Body of pancreas (tissue), 4 donors: ENCODE results near the gene SLC25A27.

Experiments
- CTCF ChIP-seq, 7 experiments: fragments of 450-650 bp in 4 of 7; fragments of 200-600 bp in 3 of 7; sonication (generic) in 3 of 7; IDR thresholded peaks; one replicate each; pipeline ENCODE4 v1.5.1; 2016 to 2019; ENCODE audit warnings: antibody characterized with exemption in 7 of 7
- POLR2A ChIP-seq, 3 donors: fragments of 450-650 bp; IDR thresholded peaks; one replicate each; pipeline ENCODE4 v1.6.1; 2016; ENCODE audit warnings: antibody characterized with exemption in 3 of 3, mild to moderate bottlenecking in 2 of 3

GRCh38 chr6:46684771-46685170, 32.0 kb downstream of the SLC25A27 start:
- TF ChIP-seq CTCF (IDR thresholded peaks at IDR 0.05), result no peak
- TF ChIP-seq POLR2A (IDR thresholded peaks at IDR 0.05), result no peak
